Breast epithelium (tissue), 3 donors: Measurements from ENCODE around the gene LPP.

Experiments
- CTCF ChIP-seq, 3 donors: fragments of 450-650 bp; IDR thresholded peaks; one replicate each; pipeline ENCODE4 v1.5.1; 2016 to 2017; ENCODE audit warnings: antibody characterized with exemption in 3 of 3, mild to moderate bottlenecking in 3 of 3, moderate library complexity in 3 of 3
- POLR2A ChIP-seq: fragments of 450-650 bp; IDR thresholded peaks from one replicate; pipeline ENCODE4 v1.6.1; 2016; ENCODE audit warnings: antibody characterized with exemption, mild to moderate bottlenecking, moderate library complexity
- POLR2AphosphoS5 ChIP-seq, 3 donors: sonication (generic); formaldehyde crosslinking; IDR thresholded peaks; one replicate each; pipeline ENCODE4 v1.6.1; 2017; ENCODE audit warnings: antibody characterized with exemption in 3 of 3

GRCh38 chr3:188503647-188504046 lies 349.7 kb downstream of the LPP start:
- TF ChIP-seq CTCF (IDR thresholded peaks at IDR 0.05) (no peak), POLR2AphosphoS5 (IDR thresholded peaks at IDR 0.05) (no peak), POLR2A (no peak)
